ENCODE data around the gene CSMD2.

CSMD2 gene

DNA sequence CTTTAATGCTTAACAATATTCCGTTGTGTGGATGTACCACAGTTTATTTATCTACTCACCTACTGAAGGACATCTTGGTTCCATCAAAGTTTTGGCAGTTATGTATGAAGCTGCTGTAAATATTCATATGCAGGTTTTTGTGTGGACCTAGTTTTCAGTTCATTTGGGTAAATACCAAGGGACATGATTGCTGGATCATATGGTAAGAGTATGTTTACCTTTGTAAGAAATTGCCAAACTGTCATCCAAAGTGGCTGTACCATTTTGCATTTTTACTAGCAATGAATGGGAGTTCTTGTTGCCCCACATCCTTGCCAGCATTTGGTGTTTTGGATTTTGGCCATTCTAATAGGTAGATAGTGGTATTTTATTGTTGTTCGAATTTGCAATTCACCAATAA lies 682.6 kb downstream of the CSMD2 start:
- no peak for DNase-seq (ENCODE audit: low spot score)

DNA sequence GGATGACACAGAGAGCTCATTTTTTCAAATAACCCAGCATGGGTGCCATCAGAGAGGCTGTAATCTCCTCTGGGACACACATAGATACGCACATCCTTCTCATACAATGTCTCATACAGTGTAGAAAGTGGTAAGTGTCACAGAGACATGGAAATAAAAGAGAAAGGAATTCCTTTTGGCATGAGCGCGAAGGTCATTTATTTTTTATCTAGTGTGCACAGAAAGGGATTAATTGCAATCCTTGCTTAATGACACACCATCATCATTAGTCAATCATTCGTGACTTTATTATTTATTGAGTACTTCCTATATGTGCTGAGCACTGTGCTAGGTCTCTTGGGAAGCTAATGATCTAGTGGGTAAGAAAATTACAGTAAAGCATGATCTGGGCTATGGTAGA lies 687.6 kb downstream of the CSMD2 start:
- DNase-seq (ENCODE audit: low spot score) = no peak

DNA sequence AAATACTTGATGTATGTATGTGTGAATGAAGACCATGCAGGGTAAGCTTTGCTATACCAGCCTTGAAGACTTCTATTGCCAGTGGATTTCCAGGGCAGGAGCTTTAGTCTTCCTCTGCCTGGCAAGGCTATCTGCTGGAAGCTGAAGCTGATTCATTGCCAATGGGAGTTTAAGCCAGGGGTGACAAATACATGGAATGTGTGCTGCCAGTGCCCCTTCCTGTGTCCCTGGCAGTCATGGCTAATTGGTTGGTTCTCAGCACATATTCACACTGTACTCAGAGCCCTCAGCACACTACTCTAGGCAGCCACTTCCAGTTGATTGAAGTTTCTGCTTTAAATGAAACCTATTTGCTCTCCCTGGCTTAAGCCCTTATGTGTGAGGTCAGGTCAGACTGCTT lies 691.1 kb downstream of the CSMD2 start:
- DNase-seq (ENCODE audit: low spot score) = no peak

DNA sequence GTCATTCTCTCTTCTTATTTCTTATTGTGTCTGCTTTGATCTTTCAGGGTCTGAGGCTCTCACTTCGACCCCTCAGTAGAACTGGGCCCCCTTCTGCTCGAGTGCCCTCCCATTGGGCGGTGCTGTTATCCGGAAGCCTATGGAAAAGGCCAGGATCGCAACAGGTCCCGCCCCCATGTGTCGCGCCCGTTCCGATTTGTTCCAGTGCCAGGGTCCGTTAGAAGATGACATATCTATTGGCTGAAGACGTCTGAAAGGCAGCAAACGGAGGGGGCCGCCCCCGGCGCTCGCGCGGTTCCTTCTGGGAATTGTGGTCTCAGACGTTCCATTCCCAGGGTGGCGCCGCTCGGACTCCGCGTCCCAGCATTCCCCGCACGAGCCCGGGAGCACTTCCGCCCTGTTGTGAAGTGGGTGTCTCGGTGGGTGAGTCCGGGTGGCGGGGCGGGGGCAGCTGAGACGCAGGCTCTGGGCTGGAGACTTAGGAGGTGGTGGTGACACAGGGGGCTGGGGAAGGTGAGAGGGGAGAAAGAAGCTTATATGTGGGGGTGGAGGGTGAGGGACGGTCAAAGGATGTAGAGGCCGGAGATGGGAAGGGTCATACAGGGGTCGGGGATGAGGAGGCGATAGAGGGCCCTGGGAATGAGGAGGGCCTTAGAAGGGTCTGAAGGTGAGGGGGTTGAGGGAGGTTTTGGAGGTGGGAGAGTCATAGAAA lies 692.6 kb downstream of the CSMD2 start, which contains the start of gene ZSCAN20:
TSS of gene ZSCAN20 (plus strand) at position 377 of the 712 bp plus-strand sequence. CDS start 6,644 bp downstream, outside the sequence.
- DNase-seq (ENCODE audit: low spot score) = peak; percentile 96

DNA sequence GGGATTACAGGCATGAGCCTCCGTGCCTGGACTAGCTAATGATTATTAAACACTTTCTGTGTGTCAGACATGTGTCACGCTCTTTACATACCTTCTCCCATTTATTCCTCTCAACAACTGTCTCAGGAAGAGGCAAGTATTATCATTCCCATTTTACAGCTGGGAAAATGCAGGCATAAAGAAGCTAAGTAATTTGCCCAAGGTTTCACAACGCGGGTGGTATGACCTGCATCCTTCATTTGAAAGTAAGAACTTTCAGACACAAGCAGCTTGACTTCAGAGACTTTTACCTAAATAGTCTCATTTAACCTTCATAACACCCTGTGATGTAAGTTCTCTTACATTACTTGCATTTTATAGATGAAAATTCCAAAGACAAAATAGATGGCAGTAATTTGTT lies 693.6 kb downstream of the CSMD2 start:
- no peak for DNase-seq (ENCODE audit: low spot score)

DNA sequence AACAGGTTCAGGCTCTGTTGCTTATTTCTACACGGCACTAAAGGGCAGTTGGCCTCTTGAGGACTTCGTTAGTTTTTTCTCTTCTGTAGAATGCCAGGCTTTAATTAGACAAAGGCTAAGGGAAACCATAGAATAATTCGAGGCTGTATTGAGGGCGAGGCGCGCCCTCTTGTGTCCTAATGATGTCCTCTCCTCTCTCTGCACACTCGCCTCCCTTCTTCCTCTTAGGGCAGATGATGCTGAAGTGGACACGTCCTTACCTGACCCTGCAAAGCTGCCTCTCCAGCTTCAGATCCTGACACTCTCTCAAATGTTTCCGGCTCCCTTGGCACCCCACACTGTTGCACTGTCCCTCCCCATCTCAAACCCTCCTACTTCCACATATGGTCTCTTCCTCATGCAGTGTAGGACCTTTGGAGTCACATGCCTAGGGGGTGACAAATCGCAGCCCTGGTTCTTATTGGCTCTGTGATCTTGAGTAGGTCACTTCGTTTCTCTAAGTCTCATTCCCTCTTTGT lies 694.5 kb downstream of the CSMD2 start:
- DNase-seq (ENCODE audit: low spot score) = peak; percentile 71

DNA sequence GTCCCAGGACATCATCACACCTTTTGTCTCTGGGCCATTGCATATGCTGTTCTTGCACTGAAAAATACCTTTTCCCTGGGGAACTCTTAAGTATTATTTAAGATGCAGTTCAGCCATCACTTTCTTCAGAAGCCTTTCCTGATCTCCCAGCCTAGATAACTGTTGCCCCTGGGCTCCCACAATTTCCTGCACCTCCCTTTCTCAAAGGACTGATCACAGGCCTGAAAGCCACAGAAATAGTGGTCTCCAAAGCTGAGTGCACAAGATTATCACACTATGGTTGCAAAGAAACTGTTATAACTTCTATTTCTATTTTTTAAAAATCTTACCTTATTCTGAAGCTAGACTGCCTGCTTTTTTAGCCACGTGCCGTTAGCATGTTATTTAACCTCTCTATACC lies 695.3 kb downstream of the CSMD2 start:
- DNase-seq (ENCODE audit: low spot score) = no peak

DNA sequence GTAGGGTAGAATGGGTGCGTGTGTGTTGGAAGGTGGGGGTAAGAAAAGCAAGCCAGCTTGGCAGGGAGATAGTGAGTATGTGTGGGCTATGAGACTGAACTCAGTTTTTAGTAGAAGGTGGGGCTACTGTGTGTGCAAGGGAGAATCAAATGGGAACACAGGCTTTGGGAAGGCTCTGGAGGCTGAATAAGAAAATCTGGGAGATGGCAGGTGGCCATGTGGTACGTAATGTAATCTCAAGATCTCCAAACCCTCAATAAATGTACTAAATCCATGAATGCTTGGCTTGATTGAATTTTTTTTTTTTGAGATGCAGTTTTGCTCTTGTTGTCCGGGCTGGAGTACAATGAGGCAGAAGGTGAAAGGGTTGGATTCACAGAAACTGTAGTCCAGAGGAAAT lies 696.1 kb downstream of the CSMD2 start:
- DNase-seq (ENCODE audit: low spot score) = no peak

DNA sequence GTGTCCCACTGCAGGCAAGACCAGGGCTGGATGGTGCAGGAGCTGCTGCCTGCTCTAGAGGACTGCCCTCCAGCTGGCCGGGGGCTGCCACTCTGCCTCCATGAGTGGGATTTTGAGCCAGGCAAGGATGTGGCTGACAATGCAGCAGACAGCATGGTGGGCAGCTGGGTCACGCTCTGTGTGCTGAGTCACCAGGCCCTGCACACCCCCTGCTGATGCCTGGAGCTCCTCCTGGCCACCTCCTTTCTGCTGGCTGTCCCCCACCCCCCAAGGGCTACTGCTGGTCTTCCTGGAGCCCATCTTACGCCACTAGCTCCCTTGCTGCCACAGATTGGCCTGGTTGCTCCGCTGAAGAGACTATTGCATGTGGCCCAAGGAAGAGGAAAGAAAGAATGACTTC lies 696.5 kb downstream of the CSMD2 start:
- no peak for DNase-seq (ENCODE audit: low spot score)

DNA sequence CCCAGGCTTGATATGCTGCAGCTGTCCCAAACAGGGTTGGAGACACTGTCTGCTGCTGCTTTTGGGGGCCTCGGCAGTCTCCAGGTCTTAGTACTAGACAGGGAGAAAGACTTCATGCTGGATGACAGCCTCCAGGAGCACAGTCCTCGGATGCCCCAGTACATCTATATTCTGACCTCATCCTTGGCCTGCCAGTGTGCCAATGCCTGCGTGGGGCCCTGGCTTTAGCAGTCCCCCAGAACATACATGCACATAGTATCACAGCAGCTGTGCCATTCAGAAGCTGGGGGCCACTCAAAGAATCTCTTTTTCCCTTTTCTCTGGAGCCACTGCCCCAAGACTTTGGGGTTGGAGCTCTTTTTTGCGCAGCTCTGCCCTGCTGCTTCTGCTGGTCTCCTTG lies 697.0 kb downstream of the CSMD2 start:
- DNase-seq (ENCODE audit: low spot score) = no peak

DNA sequence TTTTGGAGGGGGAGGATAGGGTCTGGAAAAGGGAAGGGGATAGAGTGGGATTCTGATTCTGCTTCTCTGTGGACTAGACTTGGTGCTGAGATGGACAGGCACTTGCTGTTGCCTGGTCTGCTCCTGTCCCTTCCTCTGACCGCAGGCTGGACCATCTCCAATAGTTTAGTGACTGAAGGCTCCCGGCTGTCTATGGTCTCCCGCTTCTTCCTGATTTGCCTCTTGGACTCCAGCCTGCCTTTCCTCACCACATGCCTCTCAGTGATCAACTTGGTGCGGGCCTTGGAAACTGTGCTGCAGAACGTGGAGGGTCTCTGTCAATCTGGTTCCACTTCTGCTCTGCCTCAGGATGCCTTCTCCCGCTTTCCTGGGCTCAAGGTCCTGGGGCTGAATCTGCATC lies 698.9 kb downstream of the CSMD2 start:
- DNase-seq (ENCODE audit: low spot score) = no peak

DNA sequence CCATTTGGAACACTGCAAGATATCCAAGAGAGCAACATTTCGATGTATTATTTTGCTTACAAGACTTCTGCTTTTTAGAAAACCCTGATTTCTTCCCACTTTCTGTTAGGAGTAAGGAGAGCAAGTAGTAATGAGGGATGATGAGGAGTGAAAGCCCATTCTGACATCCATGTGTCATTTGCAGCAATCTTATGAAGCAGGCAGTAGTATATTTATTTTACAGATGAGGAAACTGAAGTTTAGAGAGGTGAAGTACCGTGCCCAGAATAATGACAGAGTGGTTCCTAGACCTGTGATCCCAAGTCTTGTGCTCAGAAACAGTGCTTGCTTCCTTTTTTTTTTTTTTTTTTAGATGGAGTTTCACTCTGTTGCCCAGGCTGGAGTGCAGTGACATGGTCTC lies 699.7 kb downstream of the CSMD2 start:
- DNase-seq (ENCODE audit: low spot score) = no peak

DNA sequence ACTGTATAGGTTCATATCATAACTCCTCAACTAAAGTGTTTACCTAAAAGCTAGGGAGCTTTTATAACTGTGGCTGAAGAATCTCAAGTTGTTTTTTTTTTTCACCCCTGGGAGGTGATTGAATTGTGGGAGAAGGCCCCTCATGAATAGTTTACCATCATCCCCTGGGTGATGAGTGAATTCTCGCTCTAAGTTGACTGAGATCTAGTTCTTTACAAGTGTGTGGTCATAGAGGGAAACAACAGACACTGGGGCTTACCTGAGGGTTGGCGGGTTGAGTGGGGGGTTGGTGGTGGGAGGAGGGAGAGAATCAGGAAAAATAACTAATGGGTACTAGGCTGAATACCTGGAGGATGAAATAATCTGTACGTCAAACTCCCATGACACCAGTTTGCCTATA lies 700.5 kb downstream of the CSMD2 start:
- no peak for DNase-seq (ENCODE audit: low spot score)

All from D341Med (cell line).